ENCODE measurements around the gene NPAS2. TPM values are rescaled to one million over a fixed set of nuclear protein-coding genes. Genes with fewer than 3 reads are reported as not detected.

Gene NPAS2
- total RNA-seq, 1 experiment from 2014 or later: 42.3 TPM

GRCh38 chr2:100935372-100935752 is 115.4 kb downstream of the NPAS2 start:
- peak; percentile 62 for DNase-seq (ENCODE audit: extremely low read depth, low read depth)

GRCh38 chr2:100936070-100936741 is 116.3 kb downstream of the NPAS2 start:
- no peak for DNase-seq (ENCODE audit: extremely low read depth, low read depth)

DNA sequence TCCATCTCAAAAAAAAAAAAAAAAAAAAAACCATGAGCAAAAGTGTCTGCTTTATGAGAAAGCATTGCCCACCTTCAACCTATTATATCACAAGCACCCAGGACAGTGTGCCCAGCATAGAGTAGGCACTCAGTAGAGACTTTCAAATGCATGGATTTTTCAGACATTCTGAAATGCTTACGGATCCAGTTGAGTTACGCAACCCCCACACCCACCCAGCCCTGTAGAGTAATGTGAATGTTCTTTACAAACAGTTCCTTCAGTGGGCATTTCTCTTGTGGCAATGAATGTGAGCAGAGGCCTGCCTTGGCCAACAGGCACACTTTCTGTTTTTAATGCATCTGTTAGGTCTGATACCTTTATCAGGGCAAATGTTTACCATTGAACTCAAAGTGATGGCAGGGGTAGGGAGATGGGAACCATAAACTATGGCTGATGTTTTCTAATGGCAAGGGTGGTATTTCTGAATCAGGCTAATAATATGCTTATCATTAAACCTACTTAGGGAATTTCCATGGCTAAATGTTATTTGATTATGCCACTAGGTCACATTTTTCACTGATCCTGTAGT is 117.1 kb downstream of the NPAS2 start:
- no peak for DNase-seq (ENCODE audit: extremely low read depth, low read depth)

- no peak for DNase-seq (ENCODE audit: extremely low read depth, low read depth)
Measured at GRCh38 chr2:100938031-100939026, 118.4 kb downstream of the NPAS2 start.

GRCh38 chr2:100939445-100939844 is 119.5 kb downstream of the NPAS2 start:
- no peak for DNase-seq (ENCODE audit: extremely low read depth, low read depth)

DNA sequence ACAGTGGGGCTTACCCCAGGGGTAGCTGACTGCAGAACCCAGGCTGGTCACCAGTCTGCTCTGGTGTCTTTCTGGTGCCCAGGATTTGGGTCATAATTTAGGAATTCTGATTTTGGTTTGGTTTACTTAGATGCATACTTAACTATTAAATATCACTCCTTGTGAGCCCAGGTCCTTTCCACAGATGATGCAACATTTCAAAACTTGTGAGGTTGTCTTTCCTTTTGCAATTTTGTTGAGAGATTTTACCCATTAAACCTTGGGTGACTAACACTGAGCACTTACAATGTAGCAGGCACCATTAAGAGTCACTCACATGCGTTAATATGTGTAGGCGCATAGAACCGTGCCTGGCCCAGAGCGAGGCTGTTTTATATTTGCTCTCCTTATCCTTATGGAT is 120.3 kb downstream of the NPAS2 start:
- DNase-seq (ENCODE audit: extremely low read depth, low read depth): no peak

- DNase-seq (ENCODE audit: extremely low read depth, low read depth): no peak
Measured at GRCh38 chr2:100940766-100941645, 121.1 kb downstream of the NPAS2 start.

DNA sequence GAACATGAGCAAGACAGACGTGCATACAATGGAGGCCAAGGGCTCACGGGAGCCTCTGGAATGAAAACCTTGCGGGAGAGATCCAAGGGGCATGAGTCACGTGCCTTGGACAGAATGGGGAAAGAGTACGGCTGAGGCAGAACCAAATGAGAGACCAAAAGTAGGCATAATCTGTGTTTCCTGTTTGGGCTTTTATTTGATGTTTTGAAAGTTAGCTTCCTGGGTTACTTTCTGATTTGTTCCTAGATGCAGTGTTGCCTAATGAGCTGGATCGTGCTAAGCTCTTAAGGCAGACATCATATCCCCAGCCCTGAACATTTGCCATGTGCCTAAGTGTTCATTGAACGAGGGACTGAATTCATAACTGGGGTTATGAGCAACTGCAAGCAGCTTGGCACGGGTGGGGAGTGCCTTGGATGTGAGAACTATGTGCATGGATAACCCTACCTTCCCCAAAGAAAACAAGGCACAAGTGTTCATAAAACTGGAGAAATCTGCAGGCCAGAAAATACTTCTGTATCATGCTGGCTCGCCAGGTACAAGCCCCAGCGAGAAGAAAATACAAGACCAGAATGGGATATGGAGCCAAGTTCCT is 121.8 kb downstream of the NPAS2 start:
- no peak for DNase-seq (ENCODE audit: extremely low read depth, low read depth)

GRCh38 chr2:100944617-100945432 is 124.9 kb downstream of the NPAS2 start:
- DNase-seq (ENCODE audit: extremely low read depth, low read depth): no peak

GRCh38 chr2:100945433-100945740 is 125.4 kb downstream of the NPAS2 start:
- DNase-seq (ENCODE audit: extremely low read depth, low read depth): no peak

GRCh38 chr2:100945930-100946607 is 126.1 kb downstream of the NPAS2 start:
- no peak for DNase-seq (ENCODE audit: extremely low read depth, low read depth)

GRCh38 chr2:100948942-100949811 is 129.2 kb downstream of the NPAS2 start:
- no peak for DNase-seq (ENCODE audit: extremely low read depth, low read depth)

DNA sequence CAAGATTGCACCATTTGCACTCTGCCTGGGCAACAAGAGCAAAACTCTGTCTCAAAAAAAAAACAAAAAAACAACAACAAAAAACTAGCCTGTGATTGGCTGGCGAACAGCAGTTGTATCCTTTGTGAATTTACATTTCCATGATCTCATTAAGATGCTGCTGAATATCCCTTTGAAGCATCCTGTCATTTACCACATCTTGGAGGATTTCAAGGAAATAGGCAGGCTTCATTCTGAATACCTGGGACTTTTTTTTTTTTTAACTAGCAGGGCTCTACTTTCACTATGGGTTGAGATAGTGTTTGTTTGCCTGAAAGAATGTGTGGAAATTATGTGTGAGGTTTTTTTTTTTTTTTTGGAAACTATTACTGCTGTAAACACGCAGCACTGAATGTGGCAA is 132.6 kb downstream of the NPAS2 start:
- no peak for DNase-seq (ENCODE audit: extremely low read depth, low read depth)

GRCh38 chr2:100953406-100954043 is 133.6 kb downstream of the NPAS2 start:
- DNase-seq (ENCODE audit: extremely low read depth, low read depth): no peak

DNA sequence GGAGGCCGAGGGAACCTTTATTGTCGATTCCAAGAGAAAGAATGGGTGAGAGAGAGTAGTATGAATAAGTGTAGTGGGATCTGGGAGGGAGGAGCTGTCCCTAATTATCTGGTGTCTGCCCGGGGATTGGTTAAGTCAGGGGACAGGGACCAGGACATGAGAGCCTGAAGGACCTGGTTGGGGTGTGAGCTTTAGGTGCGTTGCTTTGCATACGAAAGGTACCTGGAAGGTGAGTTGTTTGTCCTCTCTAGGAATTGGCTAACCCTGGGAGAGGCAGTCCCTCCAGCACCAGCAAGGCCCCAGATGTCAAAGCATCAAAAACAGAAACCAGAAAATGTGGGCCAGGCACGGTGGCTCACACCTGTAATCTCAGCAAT is 134.1 kb downstream of the NPAS2 start:
- DNase-seq (ENCODE audit: extremely low read depth, low read depth): no peak

DNA sequence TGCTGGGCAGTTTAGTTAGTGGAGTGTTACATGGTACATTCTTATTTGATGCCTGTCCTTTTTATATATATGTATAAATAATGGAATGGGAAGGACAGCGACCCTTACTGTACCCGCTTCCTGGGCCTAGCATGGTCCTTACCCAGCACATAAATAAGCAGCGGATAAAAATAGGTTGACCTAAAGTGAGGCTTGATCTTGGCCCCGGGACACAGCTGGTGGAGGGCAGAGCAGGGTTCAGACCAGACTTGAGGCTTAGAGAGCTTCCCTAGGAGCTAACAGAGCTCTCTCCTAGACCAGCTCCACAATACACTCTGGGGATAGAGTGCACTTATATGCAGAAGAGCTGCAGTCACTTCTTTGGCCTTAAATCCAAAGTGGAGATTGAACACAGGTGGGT is 135.3 kb downstream of the NPAS2 start:
- DNase-seq (ENCODE audit: extremely low read depth, low read depth): no peak

DNA sequence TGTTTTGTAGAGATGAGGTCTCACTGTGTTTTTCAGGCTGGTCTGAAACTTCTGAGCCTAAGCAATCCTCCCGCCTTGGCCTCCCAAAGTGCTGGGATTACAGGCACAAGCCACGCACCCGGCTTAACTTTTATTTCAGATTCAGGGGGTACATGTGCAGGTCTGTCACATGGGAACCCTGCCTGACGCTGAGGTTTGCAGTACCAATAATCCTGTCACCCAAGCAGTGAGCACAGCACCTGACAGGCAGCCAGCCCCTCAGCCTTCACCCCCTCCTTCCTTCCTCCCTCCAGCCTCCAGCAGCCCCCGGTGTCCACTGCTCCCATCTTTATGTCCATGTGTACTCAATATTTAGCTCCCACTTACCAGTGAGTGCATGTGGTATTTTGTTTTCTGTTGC is 136.1 kb downstream of the NPAS2 start:
- DNase-seq (ENCODE audit: extremely low read depth, low read depth): no peak

Data from NCI-H460 (cell line).